Stimulated activated CD8-positive, alpha-beta memory T cell treated with anti-CD3 and anti-CD28 coated beads, Interleukin-2, amount 100 ng/mL, for 1 hour (primary cell): ENCODE results near the gene GEMIN7.

Source experiments
- DNase-seq, 2 donors: peaks; one replicate each; pipeline ENCODE4 v3.0.0-alpha.2; 2020; ENCODE audit warnings: low read depth in 2 of 2

Gene GEMIN7

DNA sequence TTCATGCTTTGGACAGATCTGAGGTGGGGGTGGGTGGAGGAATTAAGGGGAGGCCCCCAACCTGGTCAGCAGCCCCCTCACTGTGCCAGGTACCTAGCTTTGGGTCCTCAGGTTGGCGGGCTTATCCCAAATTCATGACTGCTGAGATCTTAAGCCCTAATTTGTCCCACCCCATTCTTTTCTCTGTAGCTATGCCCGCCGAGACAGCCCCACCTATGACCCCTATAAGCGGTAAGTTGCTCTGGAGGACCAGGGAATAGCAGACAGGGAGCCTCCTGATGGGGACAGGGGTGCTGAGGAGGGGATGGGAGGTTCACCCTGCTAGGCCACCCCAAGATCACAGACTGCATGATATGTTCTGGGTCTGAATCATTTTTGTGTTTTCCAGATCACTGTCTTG is 17.1 kb upstream of the GEMIN7 start:
- DNase-seq: no peak

DNA sequence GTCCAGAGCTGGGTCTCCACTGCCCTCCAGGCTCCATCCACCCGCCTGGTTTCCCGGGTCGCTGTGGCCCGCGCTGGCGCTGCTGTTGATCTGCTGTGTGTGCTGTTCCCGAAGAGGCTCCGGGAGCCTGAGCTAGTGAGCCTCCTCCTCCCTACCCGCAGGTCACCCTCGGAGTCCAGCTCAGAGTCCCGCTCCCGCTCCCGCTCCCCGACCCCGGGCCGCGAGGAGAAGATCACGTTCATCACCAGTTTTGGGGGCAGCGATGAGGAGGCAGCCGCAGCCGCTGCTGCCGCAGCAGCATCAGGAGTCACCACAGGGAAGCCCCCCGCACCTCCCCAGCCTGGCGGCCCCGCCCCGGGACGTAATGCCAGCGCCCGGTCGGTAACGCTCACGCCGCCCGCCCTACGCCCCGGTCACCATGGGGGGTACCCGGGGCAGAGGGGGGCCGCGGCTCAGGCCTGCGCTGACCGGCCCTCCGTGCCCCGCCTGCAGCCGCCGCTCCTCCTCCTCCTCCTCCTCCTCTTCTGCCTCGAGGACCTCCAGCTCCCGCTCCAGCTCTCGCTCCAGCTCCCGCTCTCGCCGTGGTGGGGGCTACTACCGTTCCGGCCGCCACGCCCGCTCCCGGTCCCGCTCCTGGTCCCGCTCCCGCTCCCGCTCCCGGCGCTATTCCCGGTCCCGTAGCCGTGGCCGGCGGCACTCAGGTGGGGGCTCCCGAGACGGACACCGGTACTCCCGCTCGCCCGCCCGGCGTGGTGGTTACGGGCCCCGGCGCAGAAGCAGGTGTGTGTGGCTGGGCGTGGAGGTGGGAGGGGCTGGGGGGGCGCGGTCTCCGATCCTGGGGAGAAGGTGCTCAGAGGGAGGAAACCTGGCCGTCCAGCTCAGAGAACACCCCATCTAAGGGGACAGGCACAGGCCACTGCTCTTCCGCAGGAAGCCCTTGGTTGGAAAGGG is 14.9 kb upstream of the GEMIN7 start:
- no peak for DNase-seq

DNA sequence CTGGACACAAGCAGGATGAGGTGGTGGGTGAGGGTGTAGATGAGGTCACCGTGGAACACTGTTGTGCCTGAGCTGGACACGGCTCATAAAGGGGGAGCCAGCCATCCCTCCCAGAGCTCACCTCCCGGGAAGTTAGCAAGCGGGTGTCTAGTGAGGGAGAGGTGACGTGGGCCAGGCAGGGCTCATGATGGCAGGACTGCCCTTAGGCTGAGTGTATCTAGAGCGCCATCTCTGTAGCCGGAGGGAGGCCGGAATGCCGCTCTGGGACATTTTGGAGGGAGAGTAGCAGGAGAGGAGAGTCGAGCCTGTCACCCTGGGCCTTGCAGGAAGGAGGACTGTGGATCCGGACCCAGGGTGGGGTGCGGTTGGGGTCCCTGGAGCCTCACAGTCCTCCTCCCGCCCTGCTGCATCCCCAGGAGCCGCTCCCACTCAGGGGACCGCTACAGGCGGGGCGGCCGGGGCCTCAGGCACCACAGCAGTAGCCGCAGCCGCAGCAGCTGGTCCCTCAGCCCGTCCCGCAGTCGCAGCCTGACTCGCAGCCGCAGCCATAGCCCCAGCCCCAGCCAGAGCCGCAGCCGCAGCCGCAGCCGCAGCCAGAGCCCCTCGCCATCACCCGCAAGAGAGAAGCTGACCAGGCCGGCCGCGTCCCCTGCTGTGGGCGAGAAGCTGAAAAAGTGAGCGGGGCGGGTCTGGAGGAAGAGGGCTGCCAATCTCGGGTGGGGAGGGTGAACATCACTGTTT is 12.0 kb upstream of the GEMIN7 start:
- no peak for DNase-seq

DNA sequence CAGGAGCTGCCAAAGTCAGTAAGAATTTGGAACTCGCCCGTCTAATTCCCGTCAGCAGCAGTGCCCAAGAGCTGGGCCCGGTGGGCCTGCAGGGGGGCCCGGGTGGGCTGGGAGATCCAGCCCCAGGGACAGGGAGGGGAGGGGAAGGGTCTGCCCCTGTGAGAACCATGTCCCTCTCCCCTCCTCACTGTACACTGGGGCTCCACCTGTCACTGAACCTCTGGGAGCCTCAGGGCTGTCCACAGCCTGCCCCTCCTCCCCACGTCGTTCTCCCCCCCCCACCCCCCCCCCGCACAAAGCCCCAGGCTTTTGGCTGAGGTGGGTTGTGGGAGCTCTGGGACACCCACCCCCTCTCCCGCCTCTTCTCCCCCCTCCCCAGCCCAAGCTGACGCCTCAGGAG is 11.0 kb upstream of the GEMIN7 start:
- no peak for DNase-seq

DNA sequence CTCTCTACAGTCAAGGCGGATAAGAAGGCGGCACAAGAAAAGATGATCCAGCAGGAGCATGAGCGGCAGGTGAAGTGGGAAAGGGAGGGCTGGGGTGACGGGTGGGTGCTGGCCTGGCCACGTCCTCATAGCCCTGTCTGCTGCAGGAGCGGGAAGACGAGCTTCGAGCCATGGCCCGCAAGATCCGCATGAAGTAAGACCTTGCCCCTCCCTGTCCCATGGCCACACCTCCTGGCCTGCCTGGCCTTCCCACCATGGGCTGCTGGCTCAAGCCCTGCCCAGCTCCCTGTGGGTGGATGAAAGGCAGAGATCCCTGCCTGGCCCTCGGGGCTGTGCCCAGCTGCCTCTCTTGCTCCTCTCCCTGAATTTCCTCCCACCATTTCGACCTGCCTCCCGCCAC is 10.0 kb upstream of the GEMIN7 start:
- no peak for DNase-seq

DNA sequence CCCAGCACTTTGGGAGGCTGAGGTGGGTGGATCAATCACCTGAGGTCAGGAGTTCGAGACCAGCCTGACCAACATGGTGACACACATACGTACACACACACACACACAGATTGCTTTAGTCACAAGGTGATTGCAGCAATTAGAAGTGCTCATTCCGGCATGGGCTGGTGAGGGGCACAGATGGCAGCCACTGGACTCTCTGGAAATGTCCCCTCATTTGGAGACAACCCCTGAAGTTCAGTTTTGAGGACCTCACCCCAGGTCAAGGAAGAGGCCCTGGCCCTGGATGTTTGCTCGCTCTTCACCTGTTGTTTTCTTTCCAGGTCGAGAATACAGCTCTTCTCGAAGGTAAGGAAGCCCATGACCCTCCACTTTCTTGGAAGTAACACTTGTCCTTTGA is 8.8 kb upstream of the GEMIN7 start:
- DNase-seq: no peak

DNA sequence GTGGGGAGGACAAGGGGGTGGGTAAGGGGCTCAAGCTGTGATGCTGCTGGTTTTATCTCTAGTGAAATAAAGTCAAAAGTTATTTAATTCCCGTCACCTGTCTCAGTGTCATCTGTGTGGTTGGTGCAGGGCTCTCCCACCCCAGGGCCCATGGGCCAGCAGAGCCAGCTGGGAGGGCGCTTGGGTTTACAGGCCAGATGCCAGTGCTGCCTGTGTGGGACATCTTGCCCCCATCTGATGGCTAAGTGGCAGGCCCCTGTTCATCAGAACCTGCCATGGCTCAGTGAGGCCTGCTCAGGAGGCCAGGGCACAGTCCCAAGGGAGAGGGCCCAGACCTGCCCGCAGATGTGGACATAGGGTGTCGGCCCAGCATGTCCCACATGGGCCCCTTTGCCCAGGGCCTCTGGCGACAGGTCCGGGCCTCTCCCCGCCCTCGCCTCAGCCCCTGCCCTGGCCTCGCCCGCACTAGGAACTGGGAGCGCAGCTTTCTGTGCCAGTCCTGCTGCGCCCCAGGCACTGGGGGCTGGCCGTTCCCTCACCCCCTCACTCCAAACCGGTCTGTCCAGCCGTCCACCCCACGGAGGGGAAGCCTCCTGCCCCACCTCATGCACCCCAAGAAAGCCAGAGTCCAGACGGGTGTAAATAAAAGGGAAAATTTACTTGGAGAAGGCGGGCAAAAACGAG is 8.1 kb upstream of the GEMIN7 start:
- DNase-seq: no peak

DNA sequence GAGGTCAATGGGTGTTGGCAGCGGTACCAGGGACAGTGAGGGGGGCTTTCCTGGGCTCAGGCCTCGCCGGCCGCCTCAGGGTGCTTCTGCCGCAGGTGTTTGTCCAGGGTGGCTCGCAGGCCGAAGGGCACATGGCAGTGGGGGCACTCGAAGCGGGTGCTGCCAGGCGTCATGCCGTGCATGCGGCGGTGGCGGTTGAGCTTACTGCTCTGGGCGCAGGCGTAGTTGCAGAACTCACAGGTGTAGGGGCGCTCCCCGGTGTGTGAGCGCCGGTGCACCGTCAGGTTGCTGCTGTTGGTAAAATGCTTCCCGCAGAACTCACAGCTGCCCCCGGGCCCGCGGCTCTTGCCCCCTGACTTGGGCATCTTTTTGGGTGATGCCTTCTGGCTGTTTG is 7.5 kb upstream of the GEMIN7 start:
- DNase-seq: no peak

DNA sequence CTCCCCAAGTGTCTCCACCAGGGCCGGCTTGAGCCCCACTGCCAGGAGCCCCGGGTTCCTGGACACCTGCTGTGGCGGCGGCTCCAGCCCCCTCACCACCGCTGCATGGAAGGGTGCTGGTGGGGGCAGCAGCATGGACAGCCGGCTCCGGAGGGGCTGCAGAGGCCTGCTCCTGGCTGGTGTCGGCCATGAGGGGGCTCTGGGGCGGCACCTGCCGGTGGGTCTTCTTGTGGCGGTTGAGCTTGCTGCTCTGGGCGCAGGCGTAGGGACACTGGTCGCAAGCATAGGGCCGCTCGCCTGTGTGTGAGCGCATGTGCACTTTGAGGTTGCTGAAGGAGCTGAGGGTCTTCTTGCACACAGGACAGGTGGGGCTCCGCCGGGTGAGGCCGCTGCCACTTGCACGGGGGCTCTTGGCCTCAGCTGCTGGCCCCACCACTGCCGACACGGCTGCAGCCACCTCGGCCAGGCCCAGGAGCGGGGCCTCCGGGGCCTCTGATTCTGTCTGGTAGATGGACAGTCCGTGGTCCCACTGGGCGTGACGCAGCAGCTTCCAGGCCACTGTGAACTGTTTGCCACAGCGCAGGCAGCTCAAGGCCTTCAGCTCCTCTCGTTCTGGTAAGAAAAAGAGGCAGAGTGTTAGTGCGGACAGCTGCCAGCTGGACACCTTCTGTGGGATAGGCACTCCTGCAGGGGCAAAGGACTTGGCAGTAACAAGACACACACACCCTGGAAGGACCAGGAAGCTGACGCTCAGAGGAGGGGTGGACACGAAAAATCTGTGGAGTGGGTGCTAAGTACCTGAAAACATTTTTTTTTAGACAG is 6.9 kb upstream of the GEMIN7 start:
- DNase-seq: no peak

DNA sequence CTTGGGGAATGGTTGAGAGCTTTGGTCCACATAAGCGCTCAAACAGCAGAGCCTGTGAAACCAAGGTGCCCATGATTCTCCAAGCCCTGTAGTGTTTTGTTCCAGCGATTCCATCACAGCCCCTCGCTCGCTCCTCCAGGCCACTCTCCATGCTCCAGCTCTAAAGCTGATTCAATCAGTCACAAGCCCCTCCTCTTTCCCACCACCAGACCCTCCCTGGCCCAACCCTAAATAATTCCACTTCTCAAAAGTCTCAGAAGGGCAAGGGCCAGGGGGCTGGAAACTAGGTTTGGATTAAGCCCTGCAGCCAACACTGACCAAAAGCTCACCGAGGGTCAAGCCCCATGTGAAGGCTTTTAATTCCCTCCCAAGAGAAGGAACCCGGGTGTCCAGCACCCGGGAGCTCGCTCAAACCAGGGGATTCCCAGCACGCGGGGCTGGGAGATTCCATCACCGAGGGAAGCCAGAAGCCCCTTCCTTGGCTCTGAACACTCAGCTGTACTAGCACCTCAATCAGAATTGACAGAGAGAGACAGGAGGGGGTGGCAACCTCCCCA is 4.2 kb upstream of the GEMIN7 start:
- no peak for DNase-seq

DNA sequence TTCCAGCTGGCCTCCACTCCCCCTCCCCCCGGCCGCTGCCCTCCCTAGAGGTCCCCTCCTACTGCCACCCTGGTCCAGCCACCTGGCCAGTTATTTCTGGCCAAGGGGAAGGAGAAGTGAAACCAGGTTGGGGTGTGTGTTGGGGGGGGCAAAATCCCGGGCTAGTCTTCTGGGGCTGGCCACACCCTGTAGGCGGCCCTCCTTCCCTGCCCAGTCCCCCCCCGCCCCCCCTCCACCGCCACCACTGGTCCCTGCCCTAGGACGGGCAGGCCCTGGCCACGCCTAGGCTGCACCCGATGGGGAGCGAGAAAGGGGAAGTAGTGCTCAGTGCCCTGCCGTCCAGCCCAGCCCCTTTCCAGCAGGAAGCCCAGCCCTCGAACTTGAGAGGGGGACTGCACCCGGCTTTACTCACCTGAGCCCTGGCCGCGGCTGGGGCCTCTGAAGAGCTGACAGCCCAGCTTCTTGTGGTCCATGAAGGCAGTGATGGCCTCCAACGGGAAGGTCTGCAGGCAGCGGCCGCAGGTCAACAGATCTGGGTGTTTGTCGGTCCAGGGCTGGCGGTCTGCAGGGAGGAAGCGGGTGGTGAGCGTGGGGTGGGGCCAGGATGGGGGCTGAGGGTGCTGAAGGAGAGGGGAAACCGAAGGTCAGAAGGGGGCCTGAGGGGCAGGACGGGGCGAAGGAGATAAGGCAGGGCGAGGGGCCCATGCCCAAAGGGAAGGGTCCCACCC is 3.6 kb upstream of the GEMIN7 start:
- no peak for DNase-seq

DNA sequence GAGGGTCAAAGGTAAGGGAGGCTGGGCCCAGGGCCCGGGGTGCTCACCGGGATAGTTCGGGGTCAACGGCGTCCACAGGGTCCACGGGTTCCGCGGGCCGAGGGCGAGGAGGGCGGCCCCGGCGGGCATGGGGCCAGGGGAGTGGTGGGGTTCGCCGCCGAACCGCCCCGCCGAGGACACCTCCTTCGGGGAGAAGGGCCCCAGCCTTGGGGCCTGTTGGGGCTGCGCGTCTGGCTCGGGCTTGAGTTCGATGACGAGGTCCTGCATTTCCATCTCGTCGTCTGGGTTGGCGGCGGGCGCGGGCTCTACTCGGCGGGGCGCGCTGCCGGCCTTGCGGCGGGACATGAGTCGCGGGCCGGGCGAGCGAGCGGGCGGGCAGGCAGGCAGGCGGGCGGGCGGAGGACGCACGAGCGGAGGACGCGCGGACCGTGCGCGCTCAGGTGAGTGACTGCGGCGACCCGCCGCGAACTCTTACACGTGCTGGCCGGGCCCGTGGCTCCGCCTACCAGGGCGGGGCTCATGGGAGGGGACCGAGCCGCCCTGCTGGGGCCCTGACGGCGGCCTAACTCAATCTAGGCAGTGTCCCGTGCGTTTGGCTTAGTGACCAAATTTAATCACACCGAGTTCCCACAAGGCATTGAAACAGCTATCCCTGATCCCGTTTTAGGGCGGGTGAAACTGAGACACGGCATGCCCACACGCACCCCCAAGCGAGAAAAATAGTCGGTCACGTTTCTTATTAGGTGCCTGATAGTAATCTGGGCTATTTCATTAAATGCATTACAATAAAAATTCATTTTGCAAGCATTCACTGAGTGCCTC is 2.8 kb upstream of the GEMIN7 start, which contains the start of gene ZNF296:
Gene ZNF296 (minus strand): TSS at position 450 of the 822 bp plus-strand sequence. CDS start 105 bp downstream, at position 345.
- DNase-seq: peak; percentile 52 to 57

DNA sequence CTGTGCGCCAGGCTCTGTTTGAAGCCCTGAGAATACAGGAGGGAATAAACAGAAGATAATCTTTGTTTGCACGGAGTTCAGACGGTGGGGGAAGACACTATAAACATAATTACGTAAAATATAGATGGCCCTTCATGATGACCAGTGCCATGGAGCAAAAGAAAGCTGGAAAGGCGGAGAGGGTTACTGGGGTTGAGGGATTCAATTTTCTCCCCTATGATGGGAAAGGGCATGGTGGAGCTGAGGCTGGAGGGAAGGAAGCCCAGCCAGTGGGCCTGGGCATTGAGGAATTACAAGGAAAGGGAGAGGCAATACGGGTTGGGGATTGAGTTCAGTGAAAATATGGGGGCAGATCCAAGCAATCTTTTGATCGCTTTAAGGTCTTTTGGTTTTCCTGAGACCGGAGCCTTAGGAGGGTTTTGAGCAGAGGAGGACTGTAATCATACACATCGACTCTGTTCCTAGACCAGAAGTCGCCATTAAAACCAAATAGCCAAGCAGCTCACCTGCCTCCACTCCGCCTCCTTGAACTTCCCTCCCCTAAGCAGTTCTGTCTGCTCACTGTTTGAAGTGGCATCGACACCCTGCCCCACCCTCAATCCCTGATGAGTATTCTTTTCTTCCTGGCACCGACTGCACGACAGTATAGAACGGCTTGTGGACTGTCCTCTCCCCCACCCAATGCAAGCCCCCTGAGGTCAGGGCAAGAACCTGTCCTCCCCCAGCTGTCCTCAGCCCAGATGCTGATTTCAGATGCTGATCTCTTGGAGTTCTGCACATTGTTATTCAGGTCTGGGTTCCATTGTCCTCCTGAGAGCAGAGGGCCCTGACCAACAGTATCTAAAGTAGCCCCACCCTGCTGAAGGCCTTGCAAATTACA is 2.0 kb upstream of the GEMIN7 start:
- DNase-seq: no peak

DNA sequence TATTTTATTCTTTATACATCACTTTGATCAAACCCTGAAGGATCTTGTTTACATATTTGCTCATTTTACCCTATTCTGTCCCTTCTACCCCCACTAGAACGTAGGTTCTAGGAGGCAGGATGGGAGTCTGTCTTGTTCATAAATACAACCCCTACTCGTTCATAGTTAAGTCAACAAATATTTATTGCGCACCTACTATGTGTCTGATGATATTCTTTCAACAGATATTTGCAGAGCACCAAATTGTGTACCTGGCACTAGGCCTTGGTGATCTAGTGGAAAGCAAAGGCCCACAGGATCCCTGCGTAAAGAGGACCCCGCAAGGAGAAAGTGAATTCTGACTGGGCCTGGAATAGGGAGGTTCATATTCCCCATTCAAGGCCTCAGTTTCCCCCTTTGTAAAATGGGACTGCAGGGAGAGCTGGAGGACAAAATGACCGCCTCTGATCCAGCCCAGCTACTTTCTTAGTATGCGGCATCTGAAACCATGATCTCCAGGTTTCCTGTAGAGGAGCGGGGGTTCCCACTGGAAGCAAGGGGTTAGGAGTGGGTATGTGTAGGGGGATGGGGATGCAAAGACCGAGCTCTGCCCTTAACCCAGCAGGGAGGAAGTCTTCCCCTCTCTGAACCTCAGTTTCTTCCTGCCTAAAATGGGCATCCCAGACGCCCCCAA is 534 bp upstream of the GEMIN7 start:
- no peak for DNase-seq

DNA sequence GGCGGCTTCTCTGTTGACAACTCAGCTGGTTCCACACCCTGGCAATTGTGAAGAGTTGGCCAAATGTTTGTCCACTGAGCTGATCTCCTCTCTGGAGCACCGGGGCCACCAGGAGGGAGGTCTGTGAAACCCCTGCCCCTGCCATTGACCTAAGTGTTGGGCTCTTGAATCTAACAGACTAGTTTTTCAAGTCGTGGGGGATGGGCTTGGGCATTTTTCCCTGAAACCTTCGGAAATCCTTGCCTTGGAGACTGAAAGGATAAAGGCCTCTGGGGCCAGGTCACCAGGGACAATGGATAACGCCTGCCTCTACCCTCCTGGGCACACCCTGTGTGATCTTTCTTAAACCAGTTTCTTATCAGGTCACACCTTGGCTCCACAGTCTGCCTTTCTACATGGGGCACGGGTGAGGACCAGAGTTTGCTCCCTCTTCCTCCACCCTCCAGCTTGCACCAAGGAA is 881 bp downstream of the GEMIN7 start:
- DNase-seq: no peak

DNA sequence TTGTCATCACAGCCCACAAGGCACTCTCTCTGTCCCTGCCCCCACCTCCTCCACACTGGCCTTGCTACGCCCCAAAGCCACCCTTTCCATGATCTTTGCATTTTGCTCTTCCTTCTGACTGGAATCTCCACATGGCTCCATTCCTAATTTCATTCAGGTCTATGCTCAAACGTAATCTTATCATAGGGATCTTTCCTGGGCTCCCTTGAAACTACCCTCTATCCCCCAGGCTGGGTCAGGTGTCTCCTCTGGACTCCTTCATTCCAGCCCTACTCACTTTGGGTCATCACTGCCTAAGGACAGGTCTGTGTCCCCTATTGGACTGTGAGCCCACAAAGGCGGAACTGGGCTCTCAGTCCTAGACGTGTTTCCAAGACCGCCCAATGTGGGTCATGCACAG is 3.1 kb downstream of the GEMIN7 start:
- DNase-seq: no peak

DNA sequence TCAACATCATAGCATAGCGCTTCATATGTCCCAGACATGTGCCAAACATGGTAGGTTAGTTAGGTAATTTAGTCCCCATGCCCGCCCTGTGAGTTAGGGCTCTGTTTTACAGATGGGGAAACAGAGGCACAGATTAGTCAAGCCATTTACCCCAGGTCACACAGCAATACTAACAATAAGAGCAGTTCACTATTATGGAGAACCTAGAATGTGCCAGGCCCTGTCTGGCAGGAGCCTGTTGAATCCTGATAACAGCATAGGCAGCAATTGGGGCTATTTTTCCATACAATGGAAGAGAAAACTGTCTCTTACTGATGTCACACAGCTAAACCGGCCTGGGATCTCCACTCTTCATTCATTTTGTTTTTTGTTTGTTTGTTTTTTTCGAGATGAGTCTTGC is 7.4 kb downstream of the GEMIN7 start:
- DNase-seq: no peak

DNA sequence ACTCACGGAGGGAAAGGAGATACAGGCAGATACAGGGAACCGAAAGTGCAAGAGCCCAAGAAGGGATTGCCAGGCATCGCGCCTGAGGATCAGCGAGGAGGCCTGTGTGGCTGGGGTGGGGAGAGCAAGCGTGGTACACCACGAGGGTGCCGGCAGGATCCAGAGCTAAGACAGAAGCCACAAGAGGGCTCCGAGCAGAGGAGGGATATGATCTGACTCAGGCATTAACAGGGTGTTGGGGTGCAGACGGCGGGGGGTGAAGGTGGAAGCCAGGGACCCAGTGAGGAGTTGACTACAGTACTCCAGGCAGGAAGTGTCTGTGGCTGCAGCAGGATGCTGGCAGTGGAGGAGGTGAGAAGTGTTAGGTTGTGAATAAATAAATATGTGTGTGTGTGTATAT is 8.5 kb downstream of the GEMIN7 start:
- peak; percentile 24 to 41 for DNase-seq
